Stimulated activated CD4-positive, alpha-beta T cell treated with anti-CD3 and anti-CD28 coated beads, Interleukin-15, amount 100 ng/mL, for 1 hour (primary cell): ENCODE data around the gene KLHL29.

Experiments used
- DNase-seq, 2 donors: peaks; one replicate each; pipeline ENCODE4 v3.0.0-alpha.2; 2020; ENCODE audit warnings: low read depth in 1 of 2, low spot score in 1 of 2

Gene KLHL29

DNA sequence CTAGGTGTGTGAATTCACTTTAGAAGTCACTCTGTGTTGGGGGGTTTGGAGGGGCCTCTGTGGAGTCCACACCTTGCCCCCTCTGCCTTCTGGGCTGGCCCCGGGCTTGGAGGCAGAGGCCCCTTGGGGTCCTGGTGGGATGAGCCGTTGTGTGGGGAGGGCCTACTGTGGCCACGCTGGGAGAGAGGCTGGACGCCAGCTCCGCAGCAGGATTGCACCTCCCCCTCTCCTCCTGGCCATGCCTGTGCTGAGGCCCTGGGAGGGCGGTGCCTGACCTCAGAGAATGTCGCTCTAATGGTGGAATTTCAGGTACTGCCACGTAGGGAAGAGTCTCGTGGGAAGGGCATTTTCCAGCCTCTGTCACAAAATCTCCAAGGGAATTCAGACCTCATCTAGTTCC, 304.9 kb downstream of the KLHL29 start:
- no peak for DNase-seq

DNA sequence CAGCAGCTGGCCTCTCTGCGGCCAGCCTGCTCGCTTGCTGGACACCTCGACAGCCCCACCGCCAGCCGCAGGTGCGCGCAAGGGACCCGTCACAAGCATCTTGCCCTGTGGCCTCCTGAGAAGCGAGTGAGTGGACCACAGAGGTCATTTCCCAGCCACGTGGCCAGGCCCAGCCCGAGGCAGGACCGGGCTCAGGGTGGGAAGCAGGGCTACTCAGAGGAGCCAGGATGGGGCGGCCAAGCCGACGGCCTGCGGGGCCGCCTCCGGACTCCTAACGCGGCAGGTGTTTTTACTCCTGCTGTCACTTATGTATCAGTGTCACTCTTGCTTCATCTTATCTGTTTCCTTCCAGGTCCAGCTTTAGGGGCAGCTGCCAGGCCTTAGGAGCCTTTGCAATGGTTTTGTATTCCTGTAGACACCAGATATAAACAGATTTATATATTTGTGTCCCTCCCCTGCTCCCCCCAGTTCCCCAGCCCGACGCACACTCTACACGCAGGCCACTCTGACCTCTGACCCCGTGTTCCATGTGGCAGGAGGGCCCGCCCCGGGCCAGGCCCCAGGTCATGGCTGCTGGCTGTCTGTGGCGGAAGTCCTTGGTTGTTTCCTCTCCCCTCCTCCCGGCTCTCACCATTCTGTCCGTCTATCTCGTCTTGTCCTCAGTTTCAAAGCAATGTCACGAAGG, 305.6 kb downstream of the KLHL29 start:
- DNase-seq = no peak

DNA sequence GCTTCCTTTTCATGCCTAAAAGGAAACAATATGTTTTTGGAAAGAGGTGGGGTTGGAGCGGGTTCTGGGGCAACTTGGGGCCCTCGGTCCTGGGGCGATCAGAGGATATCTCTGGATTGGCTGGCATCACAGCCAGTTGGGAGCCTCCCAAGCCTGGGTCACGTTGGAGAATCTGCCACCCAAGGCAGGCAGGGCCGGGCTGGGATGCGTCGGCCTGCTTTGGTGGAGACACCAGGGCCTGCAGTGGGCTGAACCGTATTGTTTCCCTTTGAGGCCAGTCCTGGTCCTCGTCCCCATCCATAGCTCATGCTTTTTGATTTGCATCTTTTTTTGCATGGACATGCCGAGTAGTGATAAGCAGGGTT, 306.1 kb downstream of the KLHL29 start:
- DNase-seq = no peak

DNA sequence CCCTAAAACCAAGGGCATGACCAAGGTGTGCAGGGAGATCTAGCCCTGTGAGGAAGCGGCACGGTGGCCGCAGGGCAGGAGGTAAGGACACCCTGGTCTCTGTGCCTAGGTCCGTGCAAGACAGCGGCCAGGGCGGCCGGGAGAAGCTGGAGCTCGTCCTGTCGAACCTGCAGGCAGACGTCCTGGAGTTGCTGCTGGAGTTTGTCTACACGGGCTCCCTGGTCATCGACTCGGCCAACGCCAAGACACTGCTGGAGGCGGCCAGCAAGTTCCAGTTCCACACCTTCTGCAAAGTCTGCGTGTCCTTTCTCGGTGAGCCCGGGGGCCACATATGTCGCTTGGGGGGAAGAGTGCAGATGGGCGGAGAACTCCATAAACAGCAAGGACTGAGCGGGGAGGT, 306.6 kb downstream of the KLHL29 start:
- no peak for DNase-seq

DNA sequence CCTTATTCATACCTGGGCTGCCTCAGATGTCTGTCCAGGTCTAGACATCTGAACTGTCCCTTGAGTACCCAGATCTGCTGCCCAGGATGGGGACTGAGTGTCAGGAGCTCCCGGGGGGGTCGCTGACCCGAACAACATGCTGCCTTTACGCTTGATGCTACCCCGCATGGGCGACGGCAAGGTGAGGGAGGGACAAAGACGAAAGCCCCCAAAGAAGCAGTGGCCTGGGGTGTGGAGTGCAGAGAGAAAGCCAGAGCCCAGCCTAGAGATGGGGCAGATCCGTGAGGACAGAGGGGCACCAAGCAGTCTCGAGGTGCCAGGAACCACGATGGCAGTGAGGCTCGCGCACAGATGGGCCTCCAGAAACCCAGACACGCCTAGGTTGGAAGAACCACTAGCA, 307.3 kb downstream of the KLHL29 start:
- DNase-seq = no peak

DNA sequence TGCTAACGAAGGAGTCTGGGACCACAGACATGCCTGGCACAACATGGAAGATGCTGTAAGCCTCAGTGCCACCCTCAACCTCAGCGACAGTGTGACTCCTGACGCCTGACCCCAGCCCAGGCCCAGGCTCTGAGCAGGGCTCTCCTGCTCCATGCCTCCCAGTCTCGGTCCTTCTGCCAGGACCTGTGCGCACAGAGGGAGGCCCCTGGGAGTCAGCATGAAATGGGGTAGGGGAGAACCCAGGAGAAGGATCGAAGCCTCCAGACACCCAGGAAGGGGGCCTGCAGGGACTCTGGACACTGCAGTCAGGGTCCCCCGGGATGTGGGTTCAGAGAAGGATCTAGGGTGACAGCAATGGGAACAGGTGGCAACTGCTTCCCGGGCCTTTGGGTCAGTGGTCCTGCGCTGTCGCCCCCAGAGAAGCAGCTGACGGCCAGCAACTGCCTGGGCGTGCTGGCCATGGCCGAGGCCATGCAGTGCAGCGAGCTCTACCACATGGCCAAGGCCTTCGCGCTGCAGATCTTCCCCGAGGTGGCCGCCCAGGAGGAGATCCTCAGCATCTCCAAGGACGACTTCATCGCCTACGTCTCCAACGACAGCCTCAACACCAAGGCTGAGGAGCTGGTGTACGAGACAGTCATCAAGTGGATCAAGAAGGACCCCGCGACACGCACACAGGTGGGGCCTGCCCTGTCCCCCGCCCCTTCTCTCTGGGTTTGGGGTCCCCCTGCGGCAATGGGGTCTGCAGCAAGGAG, 308.0 kb downstream of the KLHL29 start:
- DNase-seq = no peak

DNA sequence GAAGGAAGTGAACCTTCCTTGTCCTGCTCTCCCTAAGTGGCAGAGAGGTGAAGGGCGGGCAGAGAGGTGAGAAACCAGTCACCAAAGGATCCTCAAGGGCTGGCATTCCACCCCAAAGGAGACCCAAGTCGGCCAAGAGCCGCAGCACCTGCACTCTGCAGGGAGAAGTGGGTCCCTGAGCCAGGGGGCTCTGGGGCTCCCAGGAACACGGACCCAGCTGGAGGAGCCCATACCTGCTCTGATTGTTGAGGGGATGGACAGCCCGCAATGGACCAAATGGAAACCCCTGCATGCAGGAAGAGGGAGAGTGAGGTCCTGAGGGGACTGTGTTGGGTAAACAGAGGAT, 308.6 kb downstream of the KLHL29 start:
- no peak for DNase-seq

DNA sequence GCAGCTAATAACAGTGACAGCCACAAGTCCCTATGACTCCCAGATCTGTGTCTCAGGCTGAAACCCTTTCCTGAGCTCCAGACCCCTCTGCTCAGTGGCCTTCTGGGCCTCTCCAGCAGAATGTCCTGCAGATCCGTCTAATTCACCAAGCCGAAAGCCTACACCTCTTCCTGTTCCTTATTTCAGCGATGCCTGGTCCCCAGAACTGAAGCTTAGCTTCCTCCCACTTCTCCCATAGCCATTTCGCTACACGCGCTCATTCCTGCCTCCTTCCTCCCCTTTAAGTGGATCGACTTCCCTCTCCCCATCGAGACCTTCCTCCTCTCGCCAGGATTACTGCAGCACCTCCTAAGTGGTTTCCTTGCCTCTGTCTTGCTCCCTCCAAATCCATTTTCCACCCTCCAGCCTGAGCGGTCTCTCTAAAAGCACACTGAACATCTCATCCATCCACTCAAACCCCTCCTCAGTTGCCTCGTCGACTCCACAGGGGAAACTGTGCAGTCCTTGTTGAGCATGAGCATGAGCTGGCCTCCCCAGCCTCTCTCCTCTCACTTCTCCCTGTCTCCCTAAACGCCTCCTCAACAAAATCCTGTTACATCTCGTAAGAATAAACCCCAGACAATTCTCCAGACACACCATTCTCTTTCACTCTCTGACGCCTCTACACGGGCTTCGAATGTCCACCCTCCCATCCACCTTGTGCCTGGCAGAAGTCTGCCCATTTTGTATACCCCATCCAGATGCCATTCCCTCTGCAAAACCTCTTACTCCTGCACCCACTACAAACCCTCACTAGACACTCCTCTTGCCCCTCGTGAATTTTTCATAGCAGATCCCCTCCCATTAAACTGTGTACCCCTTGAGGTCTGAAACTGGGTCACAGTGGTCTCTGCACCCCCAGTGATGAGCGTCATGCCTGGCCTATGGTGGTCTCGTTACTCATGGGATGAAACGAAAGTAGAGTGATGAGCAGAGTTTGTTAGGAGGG, 309.4 kb downstream of the KLHL29 start:
- no peak for DNase-seq

DNA sequence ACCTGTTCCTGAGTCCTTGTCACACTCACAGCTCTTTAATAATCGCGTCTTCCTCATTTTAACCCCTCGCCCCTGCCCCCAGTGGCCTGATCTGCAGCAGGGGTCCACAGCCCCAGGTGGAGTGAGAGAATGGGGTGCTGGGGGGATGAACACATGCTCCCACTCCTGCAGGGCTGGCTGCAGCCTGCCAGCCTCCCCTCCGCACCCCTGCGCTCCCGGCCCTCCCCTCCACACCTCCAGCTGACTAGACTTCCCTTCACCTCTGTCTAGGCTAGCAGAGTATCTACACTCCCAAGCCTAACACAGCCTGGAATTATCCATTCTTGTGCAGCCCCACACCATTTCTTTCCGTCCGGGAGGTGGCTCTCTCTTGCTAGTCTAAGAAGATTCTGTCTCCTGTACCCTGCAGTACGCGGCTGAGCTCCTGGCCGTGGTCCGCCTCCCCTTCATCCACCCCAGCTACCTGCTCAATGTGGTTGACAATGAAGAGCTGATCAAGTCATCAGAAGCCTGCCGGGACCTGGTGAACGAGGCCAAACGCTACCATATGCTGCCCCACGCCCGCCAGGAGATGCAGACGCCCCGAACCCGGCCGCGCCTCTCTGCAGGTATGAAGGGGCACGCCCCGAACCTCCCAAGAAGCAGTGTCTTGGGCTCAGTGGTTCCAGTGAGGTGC, 310.4 kb downstream of the KLHL29 start:
- no peak for DNase-seq

DNA sequence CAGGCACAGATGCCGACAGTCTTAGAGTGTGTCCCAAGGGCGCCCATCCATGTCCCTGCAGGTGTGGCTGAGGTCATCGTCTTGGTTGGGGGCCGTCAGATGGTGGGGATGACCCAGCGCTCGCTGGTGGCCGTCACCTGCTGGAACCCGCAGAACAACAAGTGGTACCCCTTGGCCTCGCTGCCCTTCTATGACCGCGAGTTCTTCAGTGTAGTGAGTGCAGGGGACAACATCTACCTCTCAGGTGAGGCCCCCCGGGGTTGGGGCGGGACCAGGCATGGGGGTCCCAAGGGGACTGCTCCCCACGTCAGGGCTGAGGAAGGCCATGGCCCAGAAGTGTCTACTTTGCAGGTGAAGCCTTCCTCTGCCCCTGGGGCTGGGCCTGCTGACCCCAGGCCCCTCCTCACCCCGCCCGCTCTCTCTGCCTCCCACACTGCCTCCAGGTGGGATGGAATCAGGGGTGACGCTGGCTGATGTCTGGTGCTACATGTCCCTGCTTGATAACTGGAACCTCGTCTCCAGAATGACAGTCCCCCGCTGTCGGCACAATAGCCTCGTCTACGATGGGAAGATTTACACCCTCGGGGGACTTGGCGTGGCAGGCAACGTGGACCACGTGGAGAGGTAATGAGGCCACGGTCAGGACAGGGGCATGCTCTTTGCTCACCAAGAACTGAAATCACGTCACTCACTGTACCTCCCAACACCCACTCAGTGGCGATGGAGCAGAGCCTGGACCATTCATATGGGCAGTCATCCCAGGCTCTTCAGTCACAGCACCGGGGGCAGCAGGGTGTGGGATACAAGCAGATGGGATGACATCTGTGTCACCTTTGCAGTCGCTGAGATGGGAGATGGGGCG, 311.1 kb downstream of the KLHL29 start:
- DNase-seq = no peak

DNA sequence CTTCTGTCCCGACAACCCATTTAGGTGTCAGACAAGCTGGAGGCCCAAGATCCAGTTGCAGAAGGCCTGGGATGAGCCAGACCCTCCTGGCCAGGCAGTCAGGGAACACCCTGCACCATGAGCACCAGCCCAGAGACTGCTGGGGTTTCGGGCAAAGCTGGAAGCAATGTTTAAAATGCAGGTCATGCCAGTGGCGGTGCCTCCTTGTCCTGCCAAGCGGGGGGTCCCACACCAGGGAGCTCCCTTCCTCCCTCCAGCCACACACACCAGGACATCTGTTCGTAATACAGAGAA, 311.7 kb downstream of the KLHL29 start:
- DNase-seq = no peak

DNA sequence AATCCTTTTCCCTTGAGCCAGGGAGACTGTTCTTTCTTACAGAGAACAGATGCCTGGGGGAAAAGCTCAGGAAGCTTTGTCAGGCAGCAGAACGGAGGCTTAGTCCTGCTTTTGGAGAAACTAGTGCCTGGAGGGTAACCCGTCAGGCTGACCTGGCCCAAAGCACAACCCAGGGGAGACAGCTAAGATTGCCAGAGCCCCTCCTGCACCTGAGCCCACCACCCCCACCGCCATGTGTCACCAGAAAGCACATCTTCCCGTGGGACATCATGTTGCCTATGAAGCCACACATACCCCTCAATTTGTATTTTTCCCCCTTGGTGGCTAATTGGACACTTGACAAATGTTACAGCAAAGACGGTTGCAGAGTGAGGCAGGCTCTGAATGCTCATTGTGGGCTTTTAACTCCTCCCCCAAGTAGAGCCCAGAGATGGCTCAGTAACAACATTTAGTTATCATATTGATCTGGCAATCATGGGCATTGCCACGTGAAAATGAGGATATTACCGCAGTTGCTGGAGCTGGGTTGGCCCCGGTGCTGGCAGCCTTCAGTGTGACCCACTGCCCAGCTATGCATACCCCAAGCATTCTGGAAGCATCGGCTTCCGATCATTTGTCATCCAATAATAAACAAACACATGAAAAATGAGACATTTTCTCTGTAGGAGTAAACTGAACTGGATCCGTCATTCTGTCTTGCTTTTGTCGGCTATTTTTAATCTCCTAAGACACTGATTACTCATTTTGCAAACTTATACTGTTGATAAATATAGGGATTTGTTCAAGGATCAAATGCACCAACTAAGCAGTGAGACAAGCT, 312.5 kb downstream of the KLHL29 start:
- no peak for DNase-seq

DNA sequence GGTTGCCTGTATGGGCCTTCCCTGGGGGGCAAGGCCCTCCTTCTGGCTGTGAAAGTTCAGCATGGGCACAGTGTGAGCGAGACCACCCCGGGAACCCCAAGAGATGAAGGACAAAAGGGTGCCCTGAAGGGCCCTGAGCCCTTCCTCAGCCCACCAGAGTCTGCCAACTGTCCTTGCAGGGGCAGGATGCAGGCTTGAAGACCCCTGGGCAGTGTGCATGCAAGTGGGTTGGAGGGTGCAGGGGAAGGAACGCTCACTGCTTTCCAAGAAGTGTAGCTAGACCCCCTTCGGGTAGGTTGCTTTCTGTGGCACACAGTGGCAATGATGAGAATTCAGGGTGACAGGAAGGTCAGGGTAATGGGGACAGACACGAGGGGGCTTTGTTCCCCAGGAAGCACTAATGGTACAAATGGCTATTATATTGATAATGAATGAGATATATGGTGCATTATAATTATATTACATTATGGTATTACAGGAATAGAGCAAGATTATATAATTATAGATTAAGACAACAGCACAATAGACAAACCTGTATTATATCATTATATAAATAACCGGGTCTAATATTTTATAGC, 313.2 kb downstream of the KLHL29 start:
- DNase-seq = no peak

DNA sequence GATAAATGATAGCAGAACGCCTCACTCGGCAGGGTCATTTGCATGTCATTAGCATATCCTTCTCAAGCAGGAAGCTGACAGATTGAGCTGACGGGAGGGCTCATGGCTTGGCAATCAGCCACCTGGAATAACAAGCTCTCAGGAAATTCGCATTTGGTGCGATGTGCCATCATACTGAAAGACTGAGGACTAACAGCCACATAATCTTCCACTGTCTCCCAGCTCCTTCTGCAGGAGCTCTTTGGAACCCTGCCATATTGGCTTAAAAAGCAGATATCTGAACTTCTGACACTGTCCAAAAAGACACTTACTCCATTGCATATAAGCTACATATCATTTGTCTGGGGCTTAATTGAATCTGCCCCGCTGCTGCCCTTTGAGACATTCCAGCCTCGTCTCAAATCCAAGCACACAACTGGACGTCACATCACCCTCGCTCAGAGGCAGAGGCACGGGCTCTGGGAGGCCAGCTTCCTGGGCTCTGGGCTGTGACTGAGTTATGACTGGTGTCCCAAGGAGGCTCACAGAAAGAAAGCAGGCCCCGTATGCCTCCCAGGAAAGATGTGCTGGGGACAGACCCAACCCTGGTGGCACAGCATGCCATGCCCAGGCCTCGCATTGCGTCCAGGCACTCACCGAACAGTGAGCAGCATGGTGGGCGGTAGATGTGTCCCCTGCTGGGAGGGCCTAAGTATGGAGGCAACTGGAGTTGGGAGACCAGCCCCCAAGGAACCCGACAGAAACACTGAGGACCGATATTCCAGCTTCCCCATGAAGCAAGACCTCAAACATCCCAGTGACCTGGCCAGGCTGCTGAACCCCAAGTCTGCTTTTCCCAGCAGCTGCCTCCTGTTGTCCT, 314.0 kb downstream of the KLHL29 start:
- no peak for DNase-seq

DNA sequence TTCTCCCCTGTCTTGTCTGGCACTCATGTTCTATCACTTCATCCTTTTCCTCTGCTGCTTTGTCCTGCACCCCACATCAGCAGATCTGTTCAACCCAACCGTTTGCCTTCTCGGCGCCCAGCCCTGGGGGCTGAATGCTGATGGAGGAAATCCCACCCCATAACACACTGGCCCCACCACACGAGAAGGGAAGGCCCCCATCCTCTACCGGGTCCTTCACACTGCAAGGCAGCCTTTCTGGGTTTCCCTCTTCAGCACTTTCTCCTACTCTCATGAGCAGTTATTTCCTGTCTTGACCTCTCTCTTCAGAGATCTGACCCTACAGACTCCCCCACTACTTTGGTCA, 314.6 kb downstream of the KLHL29 start:
- DNase-seq = no peak

DNA sequence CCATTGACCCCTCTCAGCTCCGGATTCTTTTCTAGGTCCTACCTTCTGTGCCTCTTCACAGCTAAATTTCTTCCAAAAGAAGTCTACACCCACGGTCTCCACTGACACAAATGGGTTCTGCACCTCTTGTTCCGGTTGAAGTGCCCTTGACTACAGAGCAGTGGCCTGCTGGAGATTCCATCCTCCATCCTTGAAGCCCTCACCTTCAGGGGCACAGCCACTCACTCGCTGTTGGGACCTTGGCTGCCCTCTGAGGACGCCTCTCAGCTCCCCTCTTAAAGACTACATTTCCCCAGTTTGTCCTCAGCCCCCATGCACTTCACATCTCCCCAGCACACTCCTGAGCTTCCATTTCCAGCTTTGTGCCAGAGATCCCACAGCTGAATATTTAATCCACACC, 315.6 kb downstream of the KLHL29 start:
- DNase-seq = no peak

DNA sequence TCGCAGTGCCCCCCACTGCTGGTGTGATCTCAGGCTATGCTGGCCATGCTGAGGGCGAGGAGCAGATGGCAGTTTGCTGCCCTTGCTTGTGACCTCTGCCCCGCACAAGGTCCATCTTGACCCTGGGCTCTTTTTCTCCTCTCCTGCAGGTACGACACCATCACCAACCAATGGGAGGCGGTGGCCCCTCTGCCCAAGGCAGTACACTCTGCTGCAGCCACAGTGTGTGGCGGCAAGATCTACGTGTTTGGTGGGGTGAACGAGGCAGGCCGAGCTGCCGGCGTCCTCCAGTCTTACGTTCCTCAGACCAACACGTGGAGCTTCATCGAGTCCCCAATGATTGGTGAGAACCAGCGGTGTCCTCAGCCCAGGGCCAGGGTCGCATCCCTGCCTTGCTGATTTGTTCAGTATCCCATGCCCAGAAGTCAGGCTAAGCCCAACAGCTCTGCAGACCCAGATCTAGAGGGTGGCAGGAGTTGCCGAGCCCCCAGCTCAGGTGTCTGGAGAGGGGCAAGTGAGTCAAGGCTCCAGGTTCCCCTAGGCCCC, 318.1 kb downstream of the KLHL29 start:
- no peak for DNase-seq
